K562 (cell line): Measurements from ENCODE around the gene MAD1L1. TPM values are rescaled to one million over a fixed set of nuclear protein-coding genes. Genes with fewer than 3 reads are reported as not detected.

Experiments
- ATAC-seq: fragments of 200-7000 bp; cut with Tn5 transposase; 3 replicates; pipeline ENCODE4 v1.9.1; 2020; ENCODE audit warnings: moderate library complexity
- BruUV-seq: library from RNA; stranded (reverse); fragments of 400-500 nt; replicated peaks from 2 replicates; lab custom pipeline; 2021; lab: Mats Ljungman, UMichigan
- CTCF ChIA-PET: fragments of 300-600 bp; formaldehyde crosslinking; extraction: SDS; loops from one replicate; lab custom pipeline; 2021; ENCODE audit warnings: low intra/inter-chr PET ratio; lab: Yijun Ruan, JAX
- POLR2A ChIA-PET: fragments of 300-600, 350-650 bp; sonication (Branson Sonifier 250); formaldehyde crosslinking; extraction: SDS; loops from one replicate; lab custom pipeline; 2021; ENCODE audit warnings: antibody characterized with exemption, inconsistent platforms; lab: Yijun Ruan, JAX
- DNase-seq, 4 experiments: peaks; one replicate each; pipeline versions ENCODE4 v3.0.0 to v3.0.0-alpha.2; 2011 to 2018; ENCODE audit warnings: low spot score in 3 of 4, mixed read lengths in 3 of 4; ENCODE audit errors: extremely low read depth in 1 of 4
- FAIRE-seq: peaks from 2 replicates; lab custom pipeline; 2011; peaks lifted over from hg19 to GRCh38; lab: Jason Lieb, UNC
- H2AFZ ChIP-seq: 2 replicates; pipeline ENCODE4 v1.6.0; 2011; ENCODE audit warnings: low read depth, low read length, control low read depth, inconsistent platforms
- H3K27ac ChIP-seq: fragments of 200-600 bp; 3 replicates; pipeline ENCODE4 v1.8.0; 2011; ENCODE audit warnings: low read depth, mild to moderate bottlenecking, control low read depth, inconsistent platforms, low read length, moderate library complexity, mixed read lengths; ENCODE audit errors: extremely low read depth
- H3K27me3 ChIP-seq, 2 experiments: fragments of 300-600 bp in 1 of 2; 2 replicates in 1 of 2; 3 replicates in 1 of 2; pipeline versions ENCODE4 v1.6.0 to v1.8.0; 2011; ENCODE audit warnings: inconsistent platforms in 2 of 2, low read length in 2 of 2, mild to moderate bottlenecking in 1 of 2, mixed read lengths in 1 of 2, moderate library complexity in 1 of 2; ENCODE audit not compliant: control insufficient read depth in 2 of 2, insufficient read depth in 2 of 2
- H3K36me3 ChIP-seq: fragments of 300-600 bp; 3 replicates; pipeline ENCODE4 v1.8.0; 2011; ENCODE audit warnings: mild to moderate bottlenecking, low read length, inconsistent platforms; ENCODE audit not compliant: control insufficient read depth, insufficient read depth
- H3K4me1 ChIP-seq, 2 experiments: fragments of 200-600 bp in 1 of 2; replicated peaks in 1 of 2; 2 replicates in 1 of 2; 3 replicates in 1 of 2; pipeline versions ENCODE4 v1.5.1 to v1.8.0; 2011; ENCODE audit warnings: inconsistent platforms in 2 of 2, low read length in 2 of 2, mild to moderate bottlenecking in 1 of 2, mixed read lengths in 1 of 2, moderate library complexity in 1 of 2; ENCODE audit not compliant: control insufficient read depth in 2 of 2, insufficient read depth in 2 of 2
- H3K4me2 ChIP-seq: 2 replicates; pipeline ENCODE4 v1.6.1; 2011; ENCODE audit warnings: low read length, control low read depth, inconsistent platforms, mixed read lengths; ENCODE audit not compliant: insufficient read depth
- H3K4me3 ChIP-seq: fragments of 200-600 bp; sonication (generic), shearing (Covaris generic); 2 replicates; pipeline ENCODE4 v1.5.1; 2016; ENCODE audit warnings: control low read depth, inconsistent platforms
- H3K79me2 ChIP-seq: fragments of 200-600 bp; 3 replicates; pipeline ENCODE4 v1.8.0; 2011; ENCODE audit warnings: low read length, inconsistent platforms; ENCODE audit not compliant: control insufficient read depth, insufficient read depth
- H3K9ac ChIP-seq, 2 experiments: 2 replicates each; pipeline versions ENCODE4 v1.6.0 to v1.6.1; 2011; ENCODE audit warnings: low read depth in 2 of 2, low read length in 2 of 2, control low read depth in 1 of 2, inconsistent platforms in 1 of 2, mild to moderate bottlenecking in 1 of 2, mixed read lengths in 1 of 2; ENCODE audit not compliant: insufficient read depth in 1 of 2
- H3K9me1 ChIP-seq: one replicate; pipeline ENCODE4 v1.6.0; 2011; ENCODE audit warnings: inconsistent platforms, mild to moderate bottlenecking, low read length, moderate library complexity; ENCODE audit not compliant: control insufficient read depth, insufficient read depth
- H3K9me3 ChIP-seq: replicated peaks from 2 replicates; pipeline ENCODE4 v1.5.1; 2011; ENCODE audit warnings: low read depth, low read length, inconsistent platforms; ENCODE audit not compliant: control insufficient read depth, insufficient read depth
- H4K20me1 ChIP-seq: replicated peaks from 2 replicates; pipeline ENCODE4 v1.6.1; 2011; ENCODE audit warnings: low read length, inconsistent platforms, mixed read lengths; ENCODE audit not compliant: control insufficient read depth, insufficient read depth
- ATF3 ChIP-seq, 2 experiments: fragments of 450-650 bp in 1 of 2; sonication (generic) in 1 of 2; formaldehyde crosslinking in 1 of 2; IDR thresholded peaks in 1 of 2; conservative IDR thresholded peaks in 1 of 2; 2 replicates each; pipeline versions ENCODE4 v1.6.1 to v1.8.1; 2016 to 2023; ENCODE audit warnings: mild to moderate bottlenecking in 2 of 2, moderate library complexity in 2 of 2, inconsistent platforms in 1 of 2, missing genetic modification reagents in 1 of 2
- BRD9 ChIP-seq: fragments of 450-650 bp; IDR thresholded peaks from 2 replicates; pipeline ENCODE4 v1.6.1; 2018; ENCODE audit warnings: low read depth; ENCODE audit not compliant: partially characterized antibody
- CBX3 ChIP-seq, 2 experiments: IDR thresholded peaks; 1 replicate in 1 of 2; 2 replicates in 1 of 2; pipeline ENCODE4 v1.6.1; 2012; ENCODE audit warnings: inconsistent platforms in 2 of 2, low read length in 2 of 2, borderline replicate concordance in 1 of 2, control low read depth in 1 of 2
- HIVEP1 ChIP-seq: fragments of 250-450 bp; sonication (Bioruptor Pico); IDR thresholded peaks from 2 replicates; pipeline ENCODE4 v1.4.0; 2020; ENCODE audit warnings: mild to moderate bottlenecking
- HNRNPL ChIP-seq: fragments of 200-400 bp; formaldehyde crosslinking; IDR thresholded peaks from 2 replicates; pipeline ENCODE4 v1.6.1; 2017; ENCODE audit warnings: low read depth, mild to moderate bottlenecking, low read length
- KDM5B ChIP-seq: fragments of 200-600 bp; sonication (generic); IDR thresholded peaks from 2 replicates; pipeline ENCODE4 v1.6.1; 2012; ENCODE audit warnings: low read depth, mild to moderate bottlenecking, moderate library complexity, low read length, control low read depth, inconsistent platforms; ENCODE audit not compliant: insufficient replicate concordance
- MEIS2 ChIP-seq: fragments of 450-650 bp; IDR thresholded peaks from 2 replicates; pipeline ENCODE4 v1.6.1; 2014; ENCODE audit warnings: mild to moderate bottlenecking; ENCODE audit not compliant: partially characterized antibody
- POLR2G ChIP-seq: fragments of 200-400 bp; formaldehyde crosslinking; IDR thresholded peaks from 2 replicates; pipeline ENCODE4 v1.6.1; 2017; ENCODE audit warnings: low read depth, mild to moderate bottlenecking, antibody characterized with exemption, low read length, moderate library complexity
- SRSF9 ChIP-seq: fragments of 200-400 bp; formaldehyde crosslinking; IDR thresholded peaks from 2 replicates; pipeline ENCODE4 v1.6.1; 2017; ENCODE audit warnings: low read depth, low read length, borderline replicate concordance
- USF1 ChIP-seq: sonication (generic); formaldehyde crosslinking; IDR thresholded peaks from 2 replicates; pipeline ENCODE4 v1.9.0; 2022; ENCODE audit warnings: mild to moderate bottlenecking, missing genetic modification reagents
- WGBS: fragments of 100-300 bp; shearing (Covaris generic); methylation state at CpG from one replicate; pipeline ENCODE4 v1.1.6; 2016; ENCODE audit warnings: low coverage, mixed read lengths; ENCODE audit not compliant: insufficient coverage; ENCODE audit errors: missing lambda C conversion rate; 5-methylcytosine and 5-hydroxymethylcytosine counted together
- in situ Hi-C: fragments of 300-500 bp; cut with MboI; formaldehyde crosslinking; loops from 4 replicates; pipeline ENCODE4 v1.15.0; 2018; ENCODE audit warnings: inconsistent platforms, mixed read lengths
- intact Hi-C: fragments of 100-400 bp; cut with micrococcal nuclease; formaldehyde crosslinking; loops from 2 replicates; pipeline ENCODE4 v1.14.2; 2022
- polyA plus RNA-seq, 8 experiments: library from polyadenylated mRNA; depleted of rRNA in 4 of 8; stranded (reverse) in 5 of 8; unstranded in 3 of 8; fragments of >200 nt; fragmentation: Nextera tagmentation in 2 of 8; fragmentation: Illumina TruSeq in 1 of 8; extraction: Ambion mirVana in 2 of 8; extraction: Trizol in 1 of 8; gene quantifications; 2 replicates each; pipeline versions ENCODE4 v1.2.1 to v1.2.3, GENCODE V29; 2011 to 2014; ENCODE audit warnings: inconsistent platforms in 1 of 8, missing spikeins in 1 of 8
- total RNA-seq, 7 experiments: library from RNA; depleted of rRNA in 6 of 7; stranded (reverse); fragments of >200 nt in 6 of 7; fragmentation: Illumina TruSeq in 2 of 7; extraction: Trizol in 2 of 7; gene quantifications; 2 replicates each; pipeline versions ENCODE4 v1.2.1 to v1.2.3, GENCODE V29; 2011 to 2021; ENCODE audit warnings: low replicate concordance in 1 of 7

MAD1L1 gene
- total and polyA plus RNA-seq, 9 of the 15 experiments (the other 6 are each of a cell fraction or from before 2014, with no cell fraction given), result 1.7 to 89.7 (median 18.0) TPM

DNA sequence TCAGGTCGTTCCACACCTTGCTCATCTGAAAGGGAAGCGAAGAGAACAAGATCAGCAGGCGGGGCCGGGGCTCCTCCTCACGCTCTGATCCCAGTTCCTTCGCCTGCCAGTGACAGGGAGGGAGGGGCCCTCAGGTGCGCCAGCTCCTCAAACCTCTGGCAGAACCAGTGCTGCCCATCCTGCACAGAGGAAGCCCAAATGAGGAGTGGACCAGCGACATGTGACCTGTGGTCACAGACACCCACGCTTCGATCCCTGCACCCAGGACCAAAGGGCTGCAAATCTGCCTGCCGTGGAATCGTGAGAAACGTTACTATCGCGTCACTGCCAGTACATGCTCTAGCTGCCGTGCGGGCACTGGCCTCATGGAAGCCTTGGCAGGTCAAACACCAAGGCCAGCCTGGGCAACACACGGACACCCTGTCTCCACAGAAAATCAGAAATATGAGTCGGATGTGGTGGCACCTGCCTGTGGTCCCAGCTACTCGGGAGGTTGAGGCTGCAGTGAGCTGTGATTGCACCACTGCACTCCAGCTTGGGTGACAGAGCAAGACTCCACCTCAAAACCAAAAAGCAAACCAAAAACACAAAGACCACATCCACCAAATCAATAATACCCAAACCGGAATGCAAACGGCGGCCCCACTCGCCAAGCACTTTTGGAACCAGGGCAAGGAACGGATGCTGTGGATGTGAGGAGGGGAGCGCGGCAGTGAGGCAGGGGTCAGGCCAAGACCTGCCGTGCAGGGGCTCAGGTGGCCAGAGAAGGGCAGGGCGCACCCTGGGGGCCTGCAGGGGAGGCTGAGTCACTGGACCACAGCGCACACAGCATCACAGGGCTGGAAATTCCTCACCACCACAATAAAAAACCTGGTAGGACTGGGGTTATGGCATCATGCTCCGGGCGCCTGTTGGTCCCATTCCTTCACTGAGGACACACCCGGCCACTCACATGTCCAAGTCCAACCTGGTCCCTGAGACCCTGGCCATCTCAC, 22.7 kb upstream of the MAD1L1 start:
- Histone ChIP-seq H3K27ac (no peak overlapping the region), H3K36me3 (peaks cover 54% of the 10 kb centered on the region; the same call in 2 of the 3 replicates), H3K9me3 (no peaks in the 10 kb centered on the region), H4K20me1 (no peaks in the 10 kb centered on the region), H3K9me1 (peaks cover 2% of the 10 kb centered on the region), H3K4me2 (no peak overlapping the region), H3K4me1 (peaks cover 0 to 25% of the 10 kb centered on the region in 2 experiments; a peak in 1 of 5 replicates), H3K27me3 (no peaks in the 10 kb centered on the region), H2AFZ (no peak overlapping the region), H3K4me3 (no peak overlapping the region), H3K79me2 (no peaks in the 10 kb centered on the region), H3K9ac (no peak overlapping the region)
- CTCF ChIA-PET, result no interaction called here
- DNase-seq, result no peak
- intact Hi-C loops (no loop called here), in situ Hi-C loops (no loop called here)
- no peak for FAIRE-seq
- no TSS peak for BruUV-seq
- TF ChIP-seq CBX3 (IDR thresholded peaks at IDR 0.05; ENCODE audit: borderline replicate concordance in 1 of 2, low read length in 2 of 2) (no peak), USF1 (CRISPR knock-in tag) (peak; percentile 16; the same call in 1 of the 2 replicates), ATF3 (IDR thresholded peaks at IDR 0.05) (no peak), ATF3 (CRISPR knock-in tag; conservative IDR thresholded peaks at IDR 0.05) (no peak), POLR2G (0 out of 2 replicates have a peak, but pooled peaks have one; percentile 7), HNRNPL (no peak), BRD9 (no peak), SRSF9 (no peak), HIVEP1 (CRISPR knock-in tag) (no peak), KDM5B (no peak), MEIS2 (no peak)
- WGBS, result 86% methylated on average over 26 of the region's 33 CpGs
- no peak for ATAC-seq
- POLR2A ChIA-PET, result interaction anchor here (0.7 kb wide), 1 partner anchor 27 kb away, joined by 4 read pairs; no protein-coding TSS in a partner anchor
